Endothelial cell of umbilical vein (primary cell): ENCODE data around the gene IKZF5. TPM values are rescaled to one million over a fixed set of nuclear protein-coding genes. Genes with fewer than 3 reads are reported as not detected.

Experiments
- BruUV-seq: library from RNA; stranded (reverse); fragments of 400-500 nt; replicated peaks from 2 replicates; lab custom pipeline; 2021; lab: Mats Ljungman, UMichigan
- CTCF ChIA-PET: fragments of 300-600, 350-600 bp; sonication (Branson Sonifier 250); formaldehyde crosslinking; loops from one replicate; lab custom pipeline; 2021; ENCODE audit warnings: antibody characterized with exemption, inconsistent platforms; lab: Charles Lee
- POLR2A ChIA-PET: fragments of 300-600, 350-600 bp; sonication (Branson Sonifier 250); formaldehyde crosslinking; loops from one replicate; lab custom pipeline; 2021; ENCODE audit warnings: antibody characterized with exemption, inconsistent platforms; lab: Charles Lee
- DNase-seq: peaks from one replicate; pipeline ENCODE4 v3.0.0-alpha.2; 2011; ENCODE audit warnings: low read depth, low spot score
- FAIRE-seq: peaks from 2 replicates; lab custom pipeline; 2011; peaks lifted over from hg19 to GRCh38; lab: Jason Lieb, UNC
- H2AFZ ChIP-seq: 2 replicates; pipeline ENCODE4 v1.6.0; 2012; ENCODE audit warnings: low read depth, low read length, control low read depth, inconsistent platforms
- H3K27ac ChIP-seq: 2 replicates; pipeline ENCODE4 v1.5.1; 2011; ENCODE audit warnings: low read depth, mild to moderate bottlenecking, control low read depth, low read length, moderate library complexity; ENCODE audit not compliant: insufficient read depth
- H3K27me3 ChIP-seq, 2 experiments: 2 replicates each; pipeline versions ENCODE4 v1.6.0 to v1.6.1; 2011; ENCODE audit warnings: low read length in 2 of 2, mixed read lengths in 1 of 2; ENCODE audit not compliant: control insufficient read depth in 2 of 2, insufficient read depth in 2 of 2
- H3K36me3 ChIP-seq, 2 experiments: 2 replicates in 1 of 2; 3 replicates in 1 of 2; pipeline ENCODE4 v1.5.1; 2011; ENCODE audit warnings: low read length in 2 of 2, mild to moderate bottlenecking in 1 of 2, moderate library complexity in 1 of 2; ENCODE audit not compliant: control insufficient read depth in 2 of 2, insufficient read depth in 2 of 2; ENCODE audit errors: extremely low read depth in 1 of 2
- H3K4me1 ChIP-seq: 3 replicates; pipeline ENCODE4 v1.5.1; 2011; ENCODE audit warnings: mild to moderate bottlenecking, low read length; ENCODE audit not compliant: control insufficient read depth, insufficient read depth; ENCODE audit errors: extremely low read depth
- H3K4me2 ChIP-seq: 2 replicates; pipeline ENCODE4 v1.6.1; 2011; ENCODE audit warnings: low read length, control low read depth, mixed read lengths; ENCODE audit not compliant: insufficient read depth
- H3K4me3 ChIP-seq, 3 experiments: fragments of 200-600 bp in 1 of 3; sonication (generic), shearing (Covaris generic) in 1 of 3; replicated peaks in 1 of 3; 2 replicates each; pipeline ENCODE4 v1.5.1; 2011 to 2016; ENCODE audit warnings: control low read depth in 3 of 3, low read length in 3 of 3, mild to moderate bottlenecking in 2 of 3, inconsistent platforms in 1 of 3, low read depth in 1 of 3, moderate library complexity in 1 of 3; ENCODE audit not compliant: insufficient read depth in 1 of 3
- H3K79me2 ChIP-seq: 2 replicates; pipeline ENCODE4 v1.6.0; 2012; ENCODE audit warnings: low read length, inconsistent platforms; ENCODE audit not compliant: control insufficient read depth, insufficient read depth
- H3K9ac ChIP-seq: replicated peaks from 2 replicates; pipeline ENCODE3; 2011; ENCODE audit warnings: low read length, control low read depth; ENCODE audit not compliant: insufficient read depth; ENCODE audit errors: extremely low read depth
- H3K9me1 ChIP-seq: replicated peaks from 3 replicates; pipeline ENCODE4 v1.6.0; 2011; ENCODE audit warnings: mild to moderate bottlenecking, low read length; ENCODE audit not compliant: control insufficient read depth, insufficient read depth; ENCODE audit errors: extremely low read depth
- H3K9me3 ChIP-seq: replicated peaks from 2 replicates; pipeline ENCODE4 v1.5.1; 2012; ENCODE audit warnings: low read length, inconsistent platforms; ENCODE audit not compliant: control insufficient read depth, insufficient read depth
- H4K20me1 ChIP-seq: replicated peaks from 2 replicates; pipeline ENCODE3; 2011; ENCODE audit warnings: mild to moderate bottlenecking, low read length; ENCODE audit not compliant: control insufficient read depth, insufficient read depth; ENCODE audit errors: extremely low read depth
- EZH2 ChIP-seq: IDR thresholded peaks from 2 replicates; pipeline ENCODE4 v1.6.1; 2012; ENCODE audit warnings: borderline replicate concordance, low read depth, mild to moderate bottlenecking, moderate library complexity, low read length, inconsistent platforms; ENCODE audit not compliant: severe bottlenecking
- FOS ChIP-seq: IDR thresholded peaks from 2 replicates; pipeline ENCODE4 v1.6.1; 2011; ENCODE audit warnings: mild to moderate bottlenecking, low read length, moderate library complexity, borderline replicate concordance; ENCODE audit not compliant: insufficient read depth
- GATA2 ChIP-seq: IDR thresholded peaks from 2 replicates; pipeline ENCODE4 v1.7.0; 2011; ENCODE audit warnings: low read depth, mild to moderate bottlenecking, moderate library complexity, mixed read lengths, low read length; ENCODE audit not compliant: insufficient read length, insufficient read depth
- JUN ChIP-seq: IDR thresholded peaks from 2 replicates; pipeline ENCODE4 v1.6.1; 2011; ENCODE audit warnings: borderline replicate concordance, low read depth; ENCODE audit not compliant: insufficient read length, insufficient read depth
- MYC ChIP-seq: IDR thresholded peaks from one replicate; pipeline ENCODE4 v1.6.1; 2011; ENCODE audit warnings: mild to moderate bottlenecking, low read depth, low read length
- POLR2A ChIP-seq: IDR thresholded peaks from 2 replicates; pipeline ENCODE4 v1.6.1; 2012; ENCODE audit warnings: low read depth, mild to moderate bottlenecking, control low read depth, low read length
- POLR2AphosphoS5 ChIP-seq: IDR thresholded peaks from 2 replicates; pipeline ENCODE4 v1.6.1; 2012; ENCODE audit warnings: low read depth, mild to moderate bottlenecking, control low read depth, low read length, moderate library complexity; ENCODE audit not compliant: insufficient read depth
- dilution Hi-C: fragments of 300-500 bp; cut with MboI; formaldehyde crosslinking; loops from one replicate; pipeline ENCODE4 v1.15.0; 2019; ENCODE audit warnings: low sequenced_read_pairs; ENCODE audit not compliant: extremely low pct_ligation_motif_present
- intact Hi-C: fragments of 100-400 bp; cut with micrococcal nuclease; formaldehyde crosslinking; loops from one replicate; pipeline ENCODE4 v1.10.0; 2022
- polyA plus RNA-seq, 4 experiments: library from polyadenylated mRNA; depleted of rRNA in 3 of 4; stranded (reverse) in 3 of 4; unstranded in 1 of 4; fragments of >200 nt; gene quantifications; 2 replicates each; pipeline versions ENCODE4 v1.2.1 to v1.2.3, GENCODE V29; 2011 to 2012; ENCODE audit warnings: missing spikeins in 1 of 4
- total RNA-seq: library from RNA; stranded (reverse); gene quantifications from 2 replicates; pipeline ENCODE4 v1.2.3, GENCODE V29; 2021
- TF ChIP-seq, protein P1 (sequence below), 2 donors: IDR thresholded peaks; 1 replicate in 1 of 2; 2 replicates in 1 of 2; pipeline ENCODE4 v1.5.1; 2011; ENCODE audit warnings: low read length in 2 of 2, mild to moderate bottlenecking in 2 of 2, moderate library complexity in 2 of 2, control low read depth in 1 of 2, inconsistent platforms in 1 of 2, low read depth in 1 of 2; ENCODE audit not compliant: insufficient read depth in 1 of 2; ENCODE audit errors: extremely low read depth in 1 of 2
- TF ChIP-seq, protein P2 (sequence below): IDR thresholded peaks from 2 replicates; pipeline ENCODE4 v1.6.1; 2011; ENCODE audit not compliant: insufficient read depth, insufficient read length

Gene IKZF5
- total and polyA plus RNA-seq, 2 donors (not counting 3 experiments of a cell fraction or from before 2014, with no cell fraction given) = 7.1 to 10.3 TPM

DNA sequence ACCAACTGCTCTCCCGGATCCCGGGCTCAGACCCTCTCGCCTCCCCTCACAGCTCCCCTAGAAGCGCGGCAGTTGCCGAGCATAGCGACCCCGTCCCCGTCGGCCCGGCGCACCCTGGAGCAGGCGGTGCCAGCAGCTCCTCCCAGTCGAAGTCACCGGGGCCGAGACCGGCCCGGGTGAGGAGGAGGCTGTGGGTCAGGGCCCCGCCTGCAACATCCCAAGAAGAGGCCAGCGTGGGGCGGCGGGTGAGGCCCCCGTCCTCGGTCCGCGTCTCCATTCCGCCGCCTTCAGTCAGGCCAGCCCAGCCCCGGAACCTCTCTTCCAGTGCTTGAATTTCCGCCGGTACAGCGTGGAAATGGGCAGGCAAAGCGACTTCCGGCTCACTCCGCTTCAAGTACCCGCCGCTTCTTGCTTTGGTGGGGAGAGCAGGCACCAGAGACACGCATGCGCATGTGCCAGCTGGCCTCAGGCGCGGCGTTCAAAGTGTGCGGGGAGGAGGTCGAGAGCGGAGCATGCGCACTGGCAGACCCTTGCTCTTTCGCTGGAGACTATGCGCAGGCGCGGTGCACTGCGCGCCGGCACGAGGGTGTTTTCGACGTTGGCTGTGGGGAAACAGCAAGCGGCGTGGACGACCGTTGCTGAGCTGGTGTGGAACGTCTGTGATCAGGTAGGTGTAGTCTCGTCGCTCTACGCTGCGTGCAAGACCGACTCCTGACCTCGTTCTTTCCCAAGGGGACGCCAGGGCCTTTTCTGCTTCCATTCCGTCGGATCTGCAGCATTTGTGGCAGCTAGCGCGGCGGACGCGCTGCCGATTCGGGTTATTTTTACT lies 54.5 kb downstream of the IKZF5 start, which contains the start of gene C10orf88:
Gene C10orf88 (minus strand): TSS at position 326 of the 829 bp plus-strand sequence. CDS start 49 bp downstream, at position 277.
- H3K4me1 ChIP-seq = peaks cover 14% of the 10 kb centered on the region
- dilution Hi-C loops (no loop called here), intact Hi-C loops (loop anchor here (1.0 to 2.0 kb wide), 6 partner anchors 26 to 305 kb away; partner anchors contain the start of genes FAM24B, IKZF5 and PSTK)
- H4K20me1 ChIP-seq = no peaks in the 10 kb centered on the region
- H3K9me3 ChIP-seq = no peaks in the 10 kb centered on the region
- DNase-seq (peak; percentile 99), FAIRE-seq (peak; percentile 94)
- no TSS peak for BruUV-seq
- H3K4me3 ChIP-seq = peak within 1 kb of the TSS; percentile 47 to 78 (median 74)
- H3K4me2 ChIP-seq = peak within 1 kb of the TSS; percentile 90
- H3K27me3 ChIP-seq = no peaks in the 10 kb centered on the region
- no peaks in the 10 kb centered on the region for H3K36me3 ChIP-seq
- peak within 1 kb of the TSS; percentile 52 for H3K9ac ChIP-seq
- peaks cover 12% of the 10 kb centered on the region for H3K79me2 ChIP-seq
- ChIA-PET CTCF (interaction anchor here (0.9 to 1.2 kb wide), 3 partner anchors 26 to 305 kb away, joined by 3 to 6 read pairs (median 3); partner anchors contain the start of gene PSTK), POLR2A (no interaction called here)
- peak within 1 kb of the TSS; percentile 36 for H3K27ac ChIP-seq
- H3K9me1 ChIP-seq = no peaks in the 10 kb centered on the region
- no peak for TF ChIP-seq FOS
- TF ChIP-seq POLR2A = peak; percentile 66
- TF ChIP-seq, protein P1, sequence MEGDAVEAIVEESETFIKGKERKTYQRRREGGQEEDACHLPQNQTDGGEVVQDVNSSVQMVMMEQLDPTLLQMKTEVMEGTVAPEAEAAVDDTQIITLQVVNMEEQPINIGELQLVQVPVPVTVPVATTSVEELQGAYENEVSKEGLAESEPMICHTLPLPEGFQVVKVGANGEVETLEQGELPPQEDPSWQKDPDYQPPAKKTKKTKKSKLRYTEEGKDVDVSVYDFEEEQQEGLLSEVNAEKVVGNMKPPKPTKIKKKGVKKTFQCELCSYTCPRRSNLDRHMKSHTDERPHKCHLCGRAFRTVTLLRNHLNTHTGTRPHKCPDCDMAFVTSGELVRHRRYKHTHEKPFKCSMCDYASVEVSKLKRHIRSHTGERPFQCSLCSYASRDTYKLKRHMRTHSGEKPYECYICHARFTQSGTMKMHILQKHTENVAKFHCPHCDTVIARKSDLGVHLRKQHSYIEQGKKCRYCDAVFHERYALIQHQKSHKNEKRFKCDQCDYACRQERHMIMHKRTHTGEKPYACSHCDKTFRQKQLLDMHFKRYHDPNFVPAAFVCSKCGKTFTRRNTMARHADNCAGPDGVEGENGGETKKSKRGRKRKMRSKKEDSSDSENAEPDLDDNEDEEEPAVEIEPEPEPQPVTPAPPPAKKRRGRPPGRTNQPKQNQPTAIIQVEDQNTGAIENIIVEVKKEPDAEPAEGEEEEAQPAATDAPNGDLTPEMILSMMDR (IDR thresholded peaks at IDR 0.05; ENCODE audit: extremely low read depth in 1 of 2, insufficient read depth in 1 of 2, low read depth in 1 of 2, low read length in 2 of 2) = no peak
- peak; percentile 76 for TF ChIP-seq POLR2AphosphoS5
- TF ChIP-seq JUN = no peak
- no peak for TF ChIP-seq EZH2
- TF ChIP-seq, protein P2, sequence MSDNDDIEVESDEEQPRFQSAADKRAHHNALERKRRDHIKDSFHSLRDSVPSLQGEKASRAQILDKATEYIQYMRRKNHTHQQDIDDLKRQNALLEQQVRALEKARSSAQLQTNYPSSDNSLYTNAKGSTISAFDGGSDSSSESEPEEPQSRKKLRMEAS = peak; percentile 98
- peak; percentile 35 for TF ChIP-seq MYC
- TF ChIP-seq GATA2 = no peak
- H2AFZ ChIP-seq = peak within 1 kb of the TSS; percentile 98
